Measurements from ENCODE around the gene ANGPT4. TPM values are rescaled to one million over a fixed set of nuclear protein-coding genes. Genes with fewer than 3 reads are reported as not detected.

The ANGPT4 gene
- total RNA-seq, 4 donors from 2014 or later = 0.14 TPM; not detected in 3

DNA sequence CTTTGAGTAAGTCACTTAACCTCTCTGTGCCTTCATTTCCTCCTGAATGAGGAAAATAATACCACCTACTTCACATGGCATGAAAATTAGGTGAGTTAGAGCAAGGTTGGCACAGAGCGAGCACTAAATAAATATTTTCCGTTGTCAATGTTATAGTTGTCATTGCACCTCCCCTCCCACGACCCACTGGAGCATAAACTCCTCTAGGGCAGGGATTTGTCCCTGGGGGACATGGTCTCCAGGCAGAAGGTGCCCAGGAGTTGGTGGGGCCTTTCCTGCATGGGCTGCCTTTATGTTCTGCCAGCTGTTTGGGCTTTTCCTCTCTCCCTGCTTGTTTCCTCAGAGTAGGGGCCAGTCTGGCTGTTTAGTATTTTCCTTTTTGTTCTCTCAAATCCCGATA is 1.3 kb upstream of the ANGPT4 start:
- Histone ChIP-seq H3K27me3 (no peaks in the 10 kb centered on the region), H3K9me3 (no peaks in the 10 kb centered on the region), H3K27ac (no peak overlapping the region), H3K4me3 (no peak overlapping the region), H3K4me1 (no peaks in the 10 kb centered on the region), H3K36me3 (no peaks in the 10 kb centered on the region)
- 49 to 53% methylated on average over 4 of the region's 4 CpGs for WGBS, 2 donors (ENCODE audit: low coverage in 1 of 2)
- DNase-seq = no peak
- TF ChIP-seq POLR2A (IDR thresholded peaks at IDR 0.05) (no peak), EP300 (IDR thresholded peaks at IDR 0.05; ENCODE audit: low read depth) (no peak), POLR2AphosphoS5 (IDR thresholded peaks at IDR 0.05) (no peak)
- TF ChIP-seq, protein P1, sequence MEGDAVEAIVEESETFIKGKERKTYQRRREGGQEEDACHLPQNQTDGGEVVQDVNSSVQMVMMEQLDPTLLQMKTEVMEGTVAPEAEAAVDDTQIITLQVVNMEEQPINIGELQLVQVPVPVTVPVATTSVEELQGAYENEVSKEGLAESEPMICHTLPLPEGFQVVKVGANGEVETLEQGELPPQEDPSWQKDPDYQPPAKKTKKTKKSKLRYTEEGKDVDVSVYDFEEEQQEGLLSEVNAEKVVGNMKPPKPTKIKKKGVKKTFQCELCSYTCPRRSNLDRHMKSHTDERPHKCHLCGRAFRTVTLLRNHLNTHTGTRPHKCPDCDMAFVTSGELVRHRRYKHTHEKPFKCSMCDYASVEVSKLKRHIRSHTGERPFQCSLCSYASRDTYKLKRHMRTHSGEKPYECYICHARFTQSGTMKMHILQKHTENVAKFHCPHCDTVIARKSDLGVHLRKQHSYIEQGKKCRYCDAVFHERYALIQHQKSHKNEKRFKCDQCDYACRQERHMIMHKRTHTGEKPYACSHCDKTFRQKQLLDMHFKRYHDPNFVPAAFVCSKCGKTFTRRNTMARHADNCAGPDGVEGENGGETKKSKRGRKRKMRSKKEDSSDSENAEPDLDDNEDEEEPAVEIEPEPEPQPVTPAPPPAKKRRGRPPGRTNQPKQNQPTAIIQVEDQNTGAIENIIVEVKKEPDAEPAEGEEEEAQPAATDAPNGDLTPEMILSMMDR (IDR thresholded peaks at IDR 0.05) = no peak
- in situ Hi-C loops (cut with MboI; ENCODE audit: low pct_ligation_motif_present in 1 of 4, low pct_unique_long_range_greater_than_20kb in 1 of 4, low sequenced_read_pairs in 3 of 4) = no loop called here
- intact Hi-C loops (cut with DNase I; ENCODE audit: low total_unique reads) = no loop called here

DNA sequence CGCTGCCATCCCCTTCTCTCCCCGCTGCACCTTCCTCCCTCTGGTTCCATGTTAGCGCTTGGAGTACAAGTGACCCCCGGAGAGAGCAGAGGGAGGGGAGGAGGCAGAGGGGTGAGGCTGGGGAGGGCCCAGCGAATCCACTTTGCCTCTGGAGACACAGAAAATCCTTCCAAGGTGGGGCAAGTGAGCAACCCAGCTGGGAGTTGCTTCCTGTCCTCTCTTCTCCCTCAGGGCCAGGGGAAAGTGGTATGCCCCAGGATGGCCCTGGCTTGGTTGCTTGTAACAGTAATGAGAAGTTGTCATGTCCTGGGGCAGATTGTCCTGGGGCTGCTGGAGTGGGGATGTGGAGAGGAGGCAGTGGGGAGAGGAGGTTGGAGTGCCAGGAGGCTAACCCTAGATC is 691 bp upstream of the ANGPT4 start:
- no peak for DNase-seq
- Histone ChIP-seq H3K9me3 (no peaks in the 10 kb centered on the region), H3K4me3 (no peak overlapping the region), H3K27ac (no peak overlapping the region), H3K36me3 (no peaks in the 10 kb centered on the region), H3K4me1 (no peaks in the 10 kb centered on the region), H3K27me3 (no peaks in the 10 kb centered on the region)
- intact Hi-C loops (cut with DNase I; ENCODE audit: low total_unique reads) = no loop called here
- WGBS, 2 donors (ENCODE audit: low coverage in 1 of 2) = 43 to 45% methylated on average over 1 to 5 of the region's 5 CpGs
- in situ Hi-C loops (cut with MboI; ENCODE audit: low pct_ligation_motif_present in 1 of 4, low pct_unique_long_range_greater_than_20kb in 1 of 4, low sequenced_read_pairs in 3 of 4) = no loop called here
- TF ChIP-seq POLR2A (IDR thresholded peaks at IDR 0.05) (no peak), EP300 (IDR thresholded peaks at IDR 0.05; ENCODE audit: low read depth) (no peak), POLR2AphosphoS5 (IDR thresholded peaks at IDR 0.05) (no peak)
- TF ChIP-seq, protein P1 (IDR thresholded peaks at IDR 0.05) = no peak

DNA sequence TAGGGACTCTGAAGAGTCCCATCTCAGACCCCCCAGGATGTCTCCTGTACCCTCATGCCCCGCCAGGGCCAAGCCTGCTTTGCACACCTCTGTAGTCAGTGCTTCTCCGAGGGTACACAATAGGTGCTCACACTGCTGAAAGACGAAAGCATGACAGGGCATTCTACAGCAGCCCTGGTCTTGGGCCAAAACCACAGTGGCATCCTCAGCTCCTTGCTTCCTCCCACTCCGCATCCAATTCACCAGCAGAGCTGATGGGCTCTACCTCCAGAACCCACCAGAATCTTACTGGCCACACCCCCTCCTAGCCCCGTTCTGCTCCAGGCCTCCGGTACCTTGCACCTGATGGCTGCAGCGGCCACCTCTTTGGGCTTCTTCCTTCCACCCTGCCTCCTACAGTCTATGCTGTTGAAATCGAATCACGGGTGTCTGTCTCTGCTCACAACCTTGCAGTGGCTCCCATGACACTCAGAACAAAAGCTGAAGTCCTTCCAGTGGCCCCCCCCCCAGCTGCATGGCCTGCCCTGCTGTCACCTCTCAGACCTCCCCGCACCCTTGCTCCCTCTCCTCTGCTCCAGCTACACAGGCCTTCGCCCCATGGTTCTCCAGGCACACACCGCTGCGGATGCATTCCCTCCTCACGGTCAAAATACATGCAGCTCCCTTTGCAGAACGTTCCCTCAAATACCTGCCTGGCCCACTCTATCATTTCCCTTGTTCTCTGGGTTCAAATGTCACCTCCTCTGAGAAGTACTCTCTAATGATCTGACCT is 1.2 kb downstream of the ANGPT4 start:
- WGBS, 2 donors (ENCODE audit: low coverage in 1 of 2) = 30 to 69% methylated on average over 3 to 15 of the region's 15 CpGs
- Histone ChIP-seq H3K4me1 (no peaks in the 10 kb centered on the region), H3K36me3 (no peaks in the 10 kb centered on the region), H3K27me3 (no peaks in the 10 kb centered on the region), H3K27ac (no peak overlapping the region), H3K4me3 (no peak overlapping the region), H3K9me3 (no peaks in the 10 kb centered on the region)
- TF ChIP-seq, protein P1 (IDR thresholded peaks at IDR 0.05) = no peak
- no peak for TF ChIP-seq POLR2A (IDR thresholded peaks at IDR 0.05)
- TF ChIP-seq EP300 (IDR thresholded peaks at IDR 0.05; ENCODE audit: low read depth) = no peak
- no peak for TF ChIP-seq POLR2AphosphoS5 (IDR thresholded peaks at IDR 0.05)
- no peak for DNase-seq
- intact Hi-C loops (cut with DNase I; ENCODE audit: low total_unique reads) = no loop called here
- in situ Hi-C loops (cut with MboI; ENCODE audit: low pct_ligation_motif_present in 1 of 4, low pct_unique_long_range_greater_than_20kb in 1 of 4, low sequenced_read_pairs in 3 of 4) = no loop called here

DNA sequence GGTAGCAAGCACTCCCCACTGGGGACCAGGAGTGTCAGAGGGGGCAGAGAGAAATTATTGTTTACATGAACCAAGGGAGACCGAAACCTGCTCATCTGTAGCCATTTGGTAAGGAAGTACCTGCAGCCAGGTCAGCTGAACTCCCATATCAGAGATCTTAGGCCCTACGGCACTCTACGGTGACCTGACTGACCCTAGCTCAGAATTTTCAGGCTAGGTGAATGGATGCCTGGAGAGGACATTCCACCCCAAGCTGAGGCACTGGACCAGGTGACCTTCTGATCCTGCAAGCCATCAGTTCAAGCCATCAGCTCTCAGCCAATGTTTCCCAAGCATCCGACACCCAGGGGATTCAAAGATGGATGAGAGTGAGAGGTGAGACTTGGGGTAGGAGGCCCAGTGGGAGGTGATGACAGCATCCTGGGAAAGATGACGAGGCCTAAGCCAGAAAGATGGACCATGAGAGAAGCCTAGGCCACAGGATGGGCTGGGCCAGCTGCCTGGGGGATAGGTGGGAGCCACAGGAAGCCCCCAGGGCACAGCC is 2.8 kb downstream of the ANGPT4 start:
- Histone ChIP-seq H3K36me3 (no peaks in the 10 kb centered on the region), H3K27ac (no peak overlapping the region), H3K4me1 (no peaks in the 10 kb centered on the region), H3K9me3 (no peaks in the 10 kb centered on the region), H3K27me3 (peaks cover 4% of the 10 kb centered on the region), H3K4me3 (no peak overlapping the region)
- no peak for DNase-seq
- in situ Hi-C loops (cut with MboI; ENCODE audit: low pct_ligation_motif_present in 1 of 4, low pct_unique_long_range_greater_than_20kb in 1 of 4, low sequenced_read_pairs in 3 of 4) = no loop called here
- intact Hi-C loops (cut with DNase I; ENCODE audit: low total_unique reads) = no loop called here
- TF ChIP-seq POLR2A (IDR thresholded peaks at IDR 0.05) (no peak), POLR2AphosphoS5 (IDR thresholded peaks at IDR 0.05) (no peak), EP300 (IDR thresholded peaks at IDR 0.05; ENCODE audit: low read depth) (no peak)
- TF ChIP-seq, protein P1 (IDR thresholded peaks at IDR 0.05) = no peak
- WGBS, 2 donors (ENCODE audit: low coverage in 1 of 2) = 80 to 81% methylated on average over 2 to 5 of the region's 5 CpGs

All from transverse colon (tissue), 4 donors.